ENCODE results near the gene IGF1R.

IGF1R gene

GRCh38 chr15:98753726-98754656 lies 105.7 kb downstream of the IGF1R start:
- no peak for DNase-seq

- DNase-seq: no peak
Measured at GRCh38 chr15:98754657-98755022, 106.3 kb downstream of the IGF1R start.

- DNase-seq: no peak
Measured at GRCh38 chr15:98755138-98755537, 106.8 kb downstream of the IGF1R start.

GRCh38 chr15:98755781-98756180 lies 107.4 kb downstream of the IGF1R start:
- DNase-seq: no peak

- no peak for DNase-seq
Measured at GRCh38 chr15:98758224-98758623, 109.9 kb downstream of the IGF1R start.

- no peak for DNase-seq
Measured at GRCh38 chr15:98759277-98759676, 110.9 kb downstream of the IGF1R start.

GRCh38 chr15:98760112-98760826 lies 111.9 kb downstream of the IGF1R start:
- no peak for DNase-seq

GRCh38 chr15:98760975-98761374 lies 112.6 kb downstream of the IGF1R start:
- no peak for DNase-seq

GRCh38 chr15:98763179-98763578 lies 114.8 kb downstream of the IGF1R start:
- DNase-seq: no peak

- no peak for DNase-seq
Measured at GRCh38 chr15:98764291-98764690, 116.0 kb downstream of the IGF1R start.

GRCh38 chr15:98765610-98766009 lies 117.3 kb downstream of the IGF1R start:
- no peak for DNase-seq

- no peak for DNase-seq
Measured at GRCh38 chr15:98767692-98768091, 119.4 kb downstream of the IGF1R start.

- no peak for DNase-seq
Measured at GRCh38 chr15:98769867-98770266, 121.5 kb downstream of the IGF1R start.

- no peak for DNase-seq
Measured at GRCh38 chr15:98770984-98771383, 122.6 kb downstream of the IGF1R start.

- DNase-seq: no peak
Measured at GRCh38 chr15:98771541-98771940, 123.2 kb downstream of the IGF1R start.

- DNase-seq: no peak
Measured at GRCh38 chr15:98772895-98773294, 124.6 kb downstream of the IGF1R start.

- DNase-seq: no peak
Measured at GRCh38 chr15:98773616-98774015, 125.3 kb downstream of the IGF1R start.

- DNase-seq: no peak
Measured at GRCh38 chr15:98774756-98775497, 126.6 kb downstream of the IGF1R start.

- DNase-seq: no peak
Measured at GRCh38 chr15:98775498-98776230, 127.3 kb downstream of the IGF1R start.

GRCh38 chr15:98776607-98777281 lies 128.4 kb downstream of the IGF1R start:
- DNase-seq: peak; percentile 33

- DNase-seq: no peak
Measured at GRCh38 chr15:98777426-98777825, 129.1 kb downstream of the IGF1R start.
